Endothelial cell of umbilical vein (primary cell): Measurements from ENCODE around the gene MCM6. TPM values are rescaled to one million over a fixed set of nuclear protein-coding genes. Genes with fewer than 3 reads are reported as not detected.

Experiments used
- BruUV-seq: library from RNA; stranded (reverse); fragments of 400-500 nt; replicated peaks from 2 replicates; lab custom pipeline; 2021; lab: Mats Ljungman, UMichigan
- CTCF ChIA-PET: fragments of 300-600, 350-600 bp; sonication (Branson Sonifier 250); formaldehyde crosslinking; loops from one replicate; lab custom pipeline; 2021; ENCODE audit warnings: antibody characterized with exemption, inconsistent platforms; lab: Charles Lee
- POLR2A ChIA-PET: fragments of 300-600, 350-600 bp; sonication (Branson Sonifier 250); formaldehyde crosslinking; loops from one replicate; lab custom pipeline; 2021; ENCODE audit warnings: antibody characterized with exemption, inconsistent platforms; lab: Charles Lee
- DNase-seq: peaks from one replicate; pipeline ENCODE4 v3.0.0-alpha.2; 2011; ENCODE audit warnings: low read depth, low spot score
- FAIRE-seq: peaks from 2 replicates; lab custom pipeline; 2011; peaks lifted over from hg19 to GRCh38; lab: Jason Lieb, UNC
- H2AFZ ChIP-seq: 2 replicates; pipeline ENCODE4 v1.6.0; 2012; ENCODE audit warnings: low read depth, low read length, control low read depth, inconsistent platforms
- H3K27ac ChIP-seq: 2 replicates; pipeline ENCODE4 v1.5.1; 2011; ENCODE audit warnings: low read depth, mild to moderate bottlenecking, control low read depth, low read length, moderate library complexity; ENCODE audit not compliant: insufficient read depth
- H3K27me3 ChIP-seq, 2 experiments: 2 replicates each; pipeline versions ENCODE4 v1.6.0 to v1.6.1; 2011; ENCODE audit warnings: low read length in 2 of 2, mixed read lengths in 1 of 2; ENCODE audit not compliant: control insufficient read depth in 2 of 2, insufficient read depth in 2 of 2
- H3K36me3 ChIP-seq, 2 experiments: 2 replicates in 1 of 2; 3 replicates in 1 of 2; pipeline ENCODE4 v1.5.1; 2011; ENCODE audit warnings: low read length in 2 of 2, mild to moderate bottlenecking in 1 of 2, moderate library complexity in 1 of 2; ENCODE audit not compliant: control insufficient read depth in 2 of 2, insufficient read depth in 2 of 2; ENCODE audit errors: extremely low read depth in 1 of 2
- H3K4me1 ChIP-seq: 3 replicates; pipeline ENCODE4 v1.5.1; 2011; ENCODE audit warnings: mild to moderate bottlenecking, low read length; ENCODE audit not compliant: control insufficient read depth, insufficient read depth; ENCODE audit errors: extremely low read depth
- H3K4me2 ChIP-seq: 2 replicates; pipeline ENCODE4 v1.6.1; 2011; ENCODE audit warnings: low read length, control low read depth, mixed read lengths; ENCODE audit not compliant: insufficient read depth
- H3K4me3 ChIP-seq, 3 experiments: fragments of 200-600 bp in 1 of 3; sonication (generic), shearing (Covaris generic) in 1 of 3; replicated peaks in 1 of 3; 2 replicates each; pipeline ENCODE4 v1.5.1; 2011 to 2016; ENCODE audit warnings: control low read depth in 3 of 3, low read length in 3 of 3, mild to moderate bottlenecking in 2 of 3, inconsistent platforms in 1 of 3, low read depth in 1 of 3, moderate library complexity in 1 of 3; ENCODE audit not compliant: insufficient read depth in 1 of 3
- H3K79me2 ChIP-seq: 2 replicates; pipeline ENCODE4 v1.6.0; 2012; ENCODE audit warnings: low read length, inconsistent platforms; ENCODE audit not compliant: control insufficient read depth, insufficient read depth
- H3K9ac ChIP-seq: replicated peaks from 2 replicates; pipeline ENCODE3; 2011; ENCODE audit warnings: low read length, control low read depth; ENCODE audit not compliant: insufficient read depth; ENCODE audit errors: extremely low read depth
- H3K9me1 ChIP-seq: replicated peaks from 3 replicates; pipeline ENCODE4 v1.6.0; 2011; ENCODE audit warnings: mild to moderate bottlenecking, low read length; ENCODE audit not compliant: control insufficient read depth, insufficient read depth; ENCODE audit errors: extremely low read depth
- H3K9me3 ChIP-seq: replicated peaks from 2 replicates; pipeline ENCODE4 v1.5.1; 2012; ENCODE audit warnings: low read length, inconsistent platforms; ENCODE audit not compliant: control insufficient read depth, insufficient read depth
- H4K20me1 ChIP-seq: replicated peaks from 2 replicates; pipeline ENCODE3; 2011; ENCODE audit warnings: mild to moderate bottlenecking, low read length; ENCODE audit not compliant: control insufficient read depth, insufficient read depth; ENCODE audit errors: extremely low read depth
- CTCF ChIP-seq, 2 donors: IDR thresholded peaks; 1 replicate in 1 of 2; 2 replicates in 1 of 2; pipeline ENCODE4 v1.5.1; 2011; ENCODE audit warnings: low read length in 2 of 2, mild to moderate bottlenecking in 2 of 2, moderate library complexity in 2 of 2, control low read depth in 1 of 2, inconsistent platforms in 1 of 2, low read depth in 1 of 2; ENCODE audit not compliant: insufficient read depth in 1 of 2; ENCODE audit errors: extremely low read depth in 1 of 2
- EZH2 ChIP-seq: IDR thresholded peaks from 2 replicates; pipeline ENCODE4 v1.6.1; 2012; ENCODE audit warnings: borderline replicate concordance, low read depth, mild to moderate bottlenecking, moderate library complexity, low read length, inconsistent platforms; ENCODE audit not compliant: severe bottlenecking
- FOS ChIP-seq: IDR thresholded peaks from 2 replicates; pipeline ENCODE4 v1.6.1; 2011; ENCODE audit warnings: mild to moderate bottlenecking, low read length, moderate library complexity, borderline replicate concordance; ENCODE audit not compliant: insufficient read depth
- GATA2 ChIP-seq: IDR thresholded peaks from 2 replicates; pipeline ENCODE4 v1.7.0; 2011; ENCODE audit warnings: low read depth, mild to moderate bottlenecking, moderate library complexity, mixed read lengths, low read length; ENCODE audit not compliant: insufficient read length, insufficient read depth
- JUN ChIP-seq: IDR thresholded peaks from 2 replicates; pipeline ENCODE4 v1.6.1; 2011; ENCODE audit warnings: borderline replicate concordance, low read depth; ENCODE audit not compliant: insufficient read length, insufficient read depth
- MAX ChIP-seq: IDR thresholded peaks from 2 replicates; pipeline ENCODE4 v1.6.1; 2011; ENCODE audit not compliant: insufficient read depth, insufficient read length
- POLR2A ChIP-seq: IDR thresholded peaks from 2 replicates; pipeline ENCODE4 v1.6.1; 2012; ENCODE audit warnings: low read depth, mild to moderate bottlenecking, control low read depth, low read length
- POLR2AphosphoS5 ChIP-seq: IDR thresholded peaks from 2 replicates; pipeline ENCODE4 v1.6.1; 2012; ENCODE audit warnings: low read depth, mild to moderate bottlenecking, control low read depth, low read length, moderate library complexity; ENCODE audit not compliant: insufficient read depth
- dilution Hi-C: fragments of 300-500 bp; cut with MboI; formaldehyde crosslinking; loops from one replicate; pipeline ENCODE4 v1.15.0; 2019; ENCODE audit warnings: low sequenced_read_pairs; ENCODE audit not compliant: extremely low pct_ligation_motif_present
- intact Hi-C: fragments of 100-400 bp; cut with micrococcal nuclease; formaldehyde crosslinking; loops from one replicate; pipeline ENCODE4 v1.10.0; 2022
- polyA plus RNA-seq, 4 experiments: library from polyadenylated mRNA; depleted of rRNA in 3 of 4; stranded (reverse) in 3 of 4; unstranded in 1 of 4; fragments of >200 nt; gene quantifications; 2 replicates each; pipeline versions ENCODE4 v1.2.1 to v1.2.3, GENCODE V29; 2011 to 2012; ENCODE audit warnings: missing spikeins in 1 of 4
- total RNA-seq: library from RNA; stranded (reverse); gene quantifications from 2 replicates; pipeline ENCODE4 v1.2.3, GENCODE V29; 2021

The MCM6 gene
- total and polyA plus RNA-seq, 2 donors (not counting 3 experiments of a cell fraction or from before 2014, with no cell fraction given), result 20.6 to 52.6 TPM

- dilution Hi-C loops (no loop called here), intact Hi-C loops (loop anchor here (5.0 kb wide), 1 partner anchor 327 kb away; no protein-coding TSS in a partner anchor)
- Histone ChIP-seq H3K9ac (no peak overlapping the region), H3K27me3 (no peaks in the 10 kb centered on the region), H3K36me3 (no peaks in the 10 kb centered on the region), H2AFZ (no peak overlapping the region), H3K9me1 (no peaks in the 10 kb centered on the region), H3K4me3 (no peak overlapping the region), H3K4me1 (no peaks in the 10 kb centered on the region), H3K79me2 (no peaks in the 10 kb centered on the region), H4K20me1 (no peaks in the 10 kb centered on the region), H3K4me2 (no peak overlapping the region), H3K9me3 (no peaks in the 10 kb centered on the region), H3K27ac (no peak overlapping the region)
- ChIA-PET POLR2A (no interaction called here), CTCF (interaction anchor here (5.1 kb wide), 1 partner anchor 796 kb away, joined by 88 read pairs; no protein-coding TSS in a partner anchor)
- FAIRE-seq, result no peak
- no peak for DNase-seq
- TF ChIP-seq POLR2AphosphoS5 (no peak), POLR2A (no peak), EZH2 (no peak), FOS (no peak), GATA2 (no peak), CTCF (IDR thresholded peaks at IDR 0.05; ENCODE audit: extremely low read depth in 1 of 2, insufficient read depth in 1 of 2, low read depth in 1 of 2, low read length in 2 of 2) (no peak), JUN (no peak), MAX (no peak)
- BruUV-seq, result no TSS peak
Measured at GRCh38 chr2:135799738-135800137, 76.5 kb downstream of the MCM6 start.
